ENCODE data around the gene TSHZ2.
"Not testable (repeated sequence)": the region's sequence is repeated elsewhere in the genome, so short reads cannot be mapped to it uniquely, and the experiment has no call there.

TSHZ2 gene

DNA sequence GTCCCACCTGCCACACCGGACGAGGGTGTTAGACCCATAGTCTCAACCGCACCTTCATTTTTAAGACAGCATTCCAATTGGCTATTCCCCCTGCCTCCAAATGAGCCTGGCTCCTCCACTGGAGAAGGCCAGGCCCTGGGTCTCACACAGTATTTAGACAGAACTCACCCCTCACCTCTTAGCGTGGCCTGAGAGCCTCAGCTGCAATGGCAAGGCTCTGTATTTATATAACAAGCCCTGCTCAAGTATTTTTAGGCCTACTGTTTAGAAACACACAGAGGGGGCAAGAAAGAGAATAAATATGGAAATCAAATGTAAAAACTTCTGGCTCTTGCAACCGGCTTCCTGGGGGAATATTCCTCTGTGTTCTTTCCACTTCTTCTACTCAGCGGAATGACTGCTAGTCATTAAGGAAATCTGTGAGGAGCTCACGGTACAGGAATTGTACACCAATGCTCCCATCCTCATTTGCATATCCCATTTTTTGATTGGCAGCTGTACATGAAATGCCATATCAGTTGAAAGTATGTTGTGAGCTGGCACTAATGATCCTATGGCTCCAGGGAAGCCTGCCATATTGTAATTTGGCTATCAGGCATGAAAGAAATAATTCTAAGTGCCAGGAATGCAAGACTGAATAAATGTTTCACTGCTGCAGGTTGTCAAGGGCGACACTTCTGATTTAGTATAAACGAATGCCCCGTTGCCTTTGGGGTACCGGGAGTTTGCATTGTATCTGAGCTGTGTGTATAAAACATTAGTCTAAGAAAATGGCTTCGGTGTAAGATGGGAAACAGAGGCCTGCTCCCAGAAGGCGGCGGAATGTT lies 414.0 kb downstream of the TSHZ2 start:
- DNase-seq (ENCODE audit: low read depth), result no peak

DNA sequence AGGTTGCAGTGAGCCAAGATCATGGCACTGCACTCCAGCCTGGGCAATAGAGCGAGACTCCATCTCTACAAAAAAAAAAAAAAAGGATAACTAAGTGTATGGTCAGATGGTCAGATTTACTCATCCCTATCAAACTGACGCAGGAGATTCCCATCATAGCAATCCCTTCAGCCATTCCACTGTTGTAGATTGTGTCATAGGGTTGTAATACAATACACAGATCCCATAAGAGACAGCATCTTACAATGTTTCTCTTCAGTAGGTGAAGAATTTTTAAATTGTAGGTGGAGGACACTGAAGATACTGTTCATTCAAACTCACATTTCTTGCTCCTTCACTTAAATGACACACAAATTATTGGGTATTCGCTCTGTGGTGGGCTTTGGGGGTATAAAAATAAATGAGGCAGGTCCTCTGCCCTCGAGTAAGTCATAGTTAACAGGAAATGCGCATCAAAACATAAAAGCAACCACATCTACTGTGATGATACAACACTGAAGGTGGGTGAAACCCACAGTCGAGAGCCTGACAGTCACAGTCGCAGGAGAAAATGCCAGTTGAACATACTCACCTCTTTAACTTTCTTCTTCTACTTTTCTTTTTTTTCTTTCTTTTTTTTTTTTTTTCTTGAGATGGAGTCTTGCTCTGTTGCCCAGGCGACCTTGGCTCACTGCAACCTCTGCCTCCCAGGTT lies 416.0 kb downstream of the TSHZ2 start:
- DNase-seq (ENCODE audit: low read depth), result no peak

GRCh38 chr20:53389516-53390300 lies 417.6 kb downstream of the TSHZ2 start:
- no peak for DNase-seq (ENCODE audit: low read depth)

GRCh38 chr20:53390770-53391169 lies 418.6 kb downstream of the TSHZ2 start:
- DNase-seq (ENCODE audit: low read depth), result no peak

DNA sequence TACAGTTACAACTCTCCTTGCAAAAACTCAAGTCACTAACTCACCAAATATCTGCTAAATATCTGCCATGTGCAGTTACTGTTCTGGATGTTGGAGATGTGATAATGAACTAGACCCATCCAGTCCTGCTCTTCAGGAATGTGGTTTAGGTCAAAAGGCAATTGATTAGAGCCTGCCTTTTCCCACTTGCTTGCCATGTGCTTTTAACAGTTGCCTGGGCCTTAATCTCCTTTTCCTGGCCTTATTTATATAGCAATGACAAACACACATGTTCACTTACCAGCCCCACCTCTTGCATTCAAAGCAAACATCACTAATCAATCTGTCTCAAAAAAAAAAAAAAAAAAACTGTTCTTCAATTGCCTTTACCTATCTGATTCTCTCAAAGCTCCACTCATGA lies 422.3 kb downstream of the TSHZ2 start:
- DNase-seq (ENCODE audit: low read depth), result no peak

GRCh38 chr20:53395188-53395923 lies 423.2 kb downstream of the TSHZ2 start:
- no peak for DNase-seq (ENCODE audit: low read depth)

- DNase-seq (ENCODE audit: low read depth), result no peak
Measured at GRCh38 chr20:53399083-53399482, 426.9 kb downstream of the TSHZ2 start.

DNA sequence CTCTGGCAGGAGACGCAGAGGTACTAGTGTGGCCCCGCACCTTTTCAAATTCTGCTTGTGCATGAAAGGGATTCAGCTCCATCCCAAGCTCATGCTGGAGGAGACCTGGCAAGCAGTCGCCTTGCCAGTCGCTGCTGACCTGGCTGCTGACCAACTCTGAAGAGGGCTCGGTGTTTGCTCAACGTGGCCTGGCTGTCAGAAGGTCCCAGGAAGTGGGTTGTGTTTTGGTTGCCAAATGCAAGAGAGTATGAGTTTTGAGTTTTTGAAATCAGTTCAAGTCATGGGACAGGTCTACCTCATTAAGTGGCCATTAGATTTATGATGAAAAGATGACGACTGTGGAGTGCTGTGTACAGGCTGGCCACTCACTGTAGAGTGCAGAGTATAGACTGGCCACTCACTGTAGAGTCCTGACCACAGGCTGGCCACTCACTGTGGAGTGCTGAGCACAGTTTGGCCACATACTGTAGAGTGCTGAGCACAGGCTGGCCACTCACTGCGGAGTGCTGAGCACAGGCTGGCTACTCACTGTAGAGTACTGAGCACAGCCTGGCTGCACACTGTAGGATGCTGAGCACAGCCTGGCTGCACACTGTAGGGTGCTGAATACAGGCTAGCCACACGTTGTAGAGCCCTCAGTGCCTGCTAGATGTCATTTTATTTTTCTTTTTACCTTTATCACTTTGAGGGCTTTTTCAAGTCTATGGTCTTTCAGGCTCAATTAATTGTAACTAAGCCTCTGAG lies 427.6 kb downstream of the TSHZ2 start:
- DNase-seq (ENCODE audit: low read depth), result no peak

GRCh38 chr20:53402233-53403005 lies 430.3 kb downstream of the TSHZ2 start:
- DNase-seq (ENCODE audit: low read depth), result no peak

DNA sequence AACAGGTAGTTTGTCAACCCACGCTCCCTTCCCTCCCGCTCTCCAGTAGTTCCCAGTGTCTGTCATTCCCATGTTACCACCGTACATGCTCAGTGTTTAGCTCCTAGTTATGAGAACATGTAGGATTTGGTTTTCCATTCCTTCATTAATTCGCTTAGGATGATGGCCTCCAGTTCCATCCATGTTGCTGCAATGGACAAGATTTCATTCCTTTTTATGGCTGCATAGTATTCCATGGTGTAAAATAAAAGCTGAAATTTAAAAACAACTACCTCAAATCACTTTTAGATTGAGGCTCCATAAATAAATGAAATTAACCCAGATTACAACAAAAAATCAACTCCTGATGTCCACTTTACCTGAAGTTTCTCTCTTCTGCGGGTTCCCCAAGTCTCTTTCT lies 430.9 kb downstream of the TSHZ2 start:
- no peak for DNase-seq (ENCODE audit: low read depth)

DNA sequence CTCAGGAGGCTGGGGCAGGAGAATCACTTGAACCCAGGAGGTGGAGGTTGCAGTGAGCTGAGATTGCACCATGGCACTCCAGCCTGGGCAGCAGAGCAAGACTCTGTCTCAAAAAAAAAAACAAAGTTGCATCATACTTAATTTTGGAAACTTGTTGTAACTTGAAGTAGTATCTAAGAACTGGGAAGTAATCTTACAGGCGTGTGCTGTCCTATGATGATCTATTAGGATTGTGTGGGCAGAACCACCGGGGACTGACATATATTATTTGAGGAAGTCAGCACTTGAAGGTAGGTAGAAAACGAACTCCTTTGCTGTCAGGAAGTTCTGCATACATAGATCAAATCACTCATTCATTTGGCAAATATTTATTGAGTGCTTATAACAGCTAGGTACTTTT lies 433.0 kb downstream of the TSHZ2 start:
- DNase-seq (ENCODE audit: low read depth), result no peak

GRCh38 chr20:53406580-53406979 lies 434.4 kb downstream of the TSHZ2 start:
- no peak for DNase-seq (ENCODE audit: low read depth)

GRCh38 chr20:53408691-53409446 lies 436.7 kb downstream of the TSHZ2 start:
- DNase-seq (ENCODE audit: low read depth), result no peak

- no peak for DNase-seq (ENCODE audit: low read depth)
Measured at GRCh38 chr20:53409447-53409717, 437.2 kb downstream of the TSHZ2 start.

DNA sequence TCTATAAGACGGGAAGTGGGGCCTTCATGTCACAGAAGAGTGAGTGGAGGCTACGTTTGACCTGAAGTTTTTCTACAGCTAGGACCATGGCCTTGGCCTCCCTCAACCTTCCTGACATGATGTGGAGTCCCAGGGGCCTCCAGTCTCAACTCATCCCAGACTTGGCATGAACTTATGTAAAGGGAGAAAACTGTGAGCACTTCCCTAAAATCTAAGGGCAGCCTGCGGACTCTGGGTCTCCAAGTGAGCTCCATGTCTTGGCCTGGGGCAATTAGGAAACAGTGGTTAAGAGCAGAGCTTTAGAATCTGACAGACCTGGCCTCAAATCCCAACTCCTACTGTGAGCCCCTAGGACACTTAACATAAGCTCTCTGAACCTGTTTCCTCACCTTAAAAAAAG lies 439.0 kb downstream of the TSHZ2 start:
- no peak for DNase-seq (ENCODE audit: low read depth)

GRCh38 chr20:53411891-53412290 lies 439.7 kb downstream of the TSHZ2 start:
- no peak for DNase-seq (ENCODE audit: low read depth)

- DNase-seq (ENCODE audit: low read depth), result no peak
Measured at GRCh38 chr20:53412577-53413185, 440.5 kb downstream of the TSHZ2 start.

GRCh38 chr20:53413186-53413631 lies 441.1 kb downstream of the TSHZ2 start:
- no peak for DNase-seq (ENCODE audit: low read depth)

- DNase-seq (ENCODE audit: low read depth), result not testable (repeated sequence)
Measured at GRCh38 chr20:53413845-53414244, 441.7 kb downstream of the TSHZ2 start.

Data from iris pigment epithelial cell (primary cell).